MM.1S (cell line): Measurements from ENCODE around the gene ALG14.

ENCODE experiments used
- CTCF ChIP-seq: fragments of 300-600 bp; sonication (generic); IDR thresholded peaks from 2 replicates; pipeline ENCODE4 v1.5.1; 2016; ENCODE audit warnings: antibody characterized with exemption, low read length, mixed read lengths
- EZH2 ChIP-seq: fragments of 300-600 bp; sonication (generic); optimal IDR thresholded peaks from 2 replicates; pipeline ENCODE3; 2017; ENCODE audit warnings: low read depth, mild to moderate bottlenecking, antibody characterized with exemption, low read length, mixed read lengths
- EZH2phosphoT487 ChIP-seq: fragments of 300-600 bp; sonication (generic); IDR thresholded peaks from 2 replicates; pipeline ENCODE4 v1.6.1; 2018; ENCODE audit warnings: antibody characterized with exemption, low read length

GRCh38 chr1:95085376-95085775 is 12.6 kb upstream of the ALG14 start:
- no peak for TF ChIP-seq EZH2
- no peak for TF ChIP-seq EZH2phosphoT487
- TF ChIP-seq CTCF = no peak
